Spleen (tissue), 13 donors: ENCODE data around the gene FAM236A. TPM values are rescaled to one million over a fixed set of nuclear protein-coding genes. Genes with fewer than 3 reads are reported as not detected.
"Not testable (repeated sequence)": the region's sequence is repeated elsewhere in the genome, so short reads cannot be mapped to it uniquely, and the experiment has no call there.

Experiments used
- DNase-seq: peaks from one replicate; pipeline ENCODE4 v3.0.0-alpha.2; 2020
- H3K27ac ChIP-seq, 8 donors: fragments of 200-600 bp; sonication (generic) in 7 of 8; 1 replicate in 4 of 8; 2 replicates in 4 of 8; pipeline versions ENCODE4 v1.5.0 to v1.8.0; 2016 to 2021; ENCODE audit warnings: inconsistent platforms in 4 of 8, mild to moderate bottlenecking in 4 of 8, moderate library complexity in 1 of 8
- H3K27me3 ChIP-seq, 7 donors: fragments of 200-600 bp; sonication (generic) in 6 of 7; replicated peaks in 1 of 7; 1 replicate in 4 of 7; 2 replicates in 3 of 7; pipeline versions ENCODE4 v1.5.0 to v1.8.0; 2016 to 2021; ENCODE audit warnings: inconsistent platforms in 3 of 7, mild to moderate bottlenecking in 1 of 7
- H3K36me3 ChIP-seq, 6 donors: fragments of 200-600 bp; sonication (generic) in 5 of 6; 1 replicate in 4 of 6; 2 replicates in 2 of 6; pipeline versions ENCODE4 v1.5.0 to v1.8.0; 2016 to 2021; ENCODE audit warnings: inconsistent platforms in 2 of 6
- H3K4me1 ChIP-seq, 6 donors: fragments of 200-600 bp; sonication (generic) in 5 of 6; 1 replicate in 3 of 6; 2 replicates in 3 of 6; pipeline versions ENCODE4 v1.5.0 to v1.8.0; 2016 to 2021; ENCODE audit warnings: inconsistent platforms in 3 of 6
- H3K4me3 ChIP-seq, 8 donors: fragments of 200-600 bp; sonication (generic) in 7 of 8; 1 replicate in 4 of 8; 2 replicates in 4 of 8; pipeline versions ENCODE4 v1.5.0 to v1.8.0; 2016 to 2021; ENCODE audit warnings: inconsistent platforms in 4 of 8, mild to moderate bottlenecking in 4 of 8, moderate library complexity in 2 of 8
- H3K9me3 ChIP-seq, 8 donors: fragments of 200-600 bp; sonication (generic) in 7 of 8; 1 replicate in 4 of 8; 2 replicates in 4 of 8; pipeline versions ENCODE4 v1.5.0 to v1.8.0; 2016 to 2021; ENCODE audit warnings: inconsistent platforms in 4 of 8
- WGBS, 5 donors: extraction: QIAGEN DNeasy Blood & Tissue Kit in 3 of 5; methylation state at CpG; one replicate each; pipeline versions ENCODE4 v1.1.5 to v1.1.7; 2013 to 2018; 5-methylcytosine and 5-hydroxymethylcytosine counted together
- intact Hi-C: fragments of 100-400 bp; cut with DNase I; formaldehyde crosslinking; loops from one replicate; pipeline ENCODE4 v1.15.0; 2023; ENCODE audit warnings: low total_unique reads
- long read RNA-seq, 2 donors: transcript quantifications; one replicate each; lab custom pipeline, GENCODE V29; 2026
- polyA plus RNA-seq, 3 donors: library from polyadenylated mRNA; stranded (reverse); fragments of 200-250 nt; gene quantifications; one replicate each; pipeline ENCODE4 v1.2.1, GENCODE V29; 2013
- total RNA-seq, 7 donors: library from RNA; depleted of rRNA in 3 of 7; stranded (reverse); fragments of >200 nt in 3 of 7; fragmentation: NEBNext Ultra II Directional in 4 of 7; extraction: Animal tissue kit (Norgen Biotek cat#: 25700) in 4 of 7; gene quantifications; one replicate each; pipeline versions ENCODE4 v1.1.0 to v1.2.1, GENCODE V29; 2016 to 2021
- donor health status: healthy with polysubstance abuse.
- donor health status: DM: no; HTN: no; CAD: no; lungs with moderate emphysema.
- donor health status: DM: no; HTN: no; CAD: no.
- donor health status: Bipolar disorder and iron deficiency.
- donor health status: healthy.
- donor health status: DM: no; HTN: no; CAD: no.
- donor health status: DM: yes; HTN: yes; CAD: no.

The FAM236A gene
- total RNA-seq (not detected), polyA plus RNA-seq (not detected)
- long read RNA-seq, donor 1 = 0 reads
- long read RNA-seq, donor 2 = 0 reads

DNA sequence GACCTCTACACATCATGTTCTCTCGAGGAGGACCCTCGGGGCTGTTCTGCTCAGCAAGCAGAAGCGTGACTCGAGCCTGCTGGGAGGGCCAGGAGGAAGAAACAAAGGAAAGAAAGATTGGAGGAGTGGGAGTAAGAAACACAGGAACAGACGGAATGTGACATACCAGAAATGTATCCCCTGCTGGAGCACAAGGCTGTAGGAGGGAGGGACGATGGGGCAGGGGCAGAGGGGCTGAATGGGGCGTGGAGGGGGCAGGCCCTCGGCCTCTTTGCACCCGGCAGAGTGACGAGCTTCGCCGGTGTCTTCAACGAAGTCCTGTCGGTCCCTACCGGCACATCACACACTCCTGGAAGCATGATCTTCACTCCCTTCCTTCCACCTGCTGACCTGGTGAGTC is at the start of gene FAM236A:
Gene FAM236A (plus strand): TSS at position 301 of the 400 bp plus-strand sequence. CDS start 57 bp downstream, at position 358.
- DNase-seq, H3K9me3 ChIP-seq, H3K4me1 ChIP-seq, H3K36me3 ChIP-seq, intact Hi-C loops, H3K4me3 ChIP-seq, H3K27ac ChIP-seq, H3K27me3 ChIP-seq: not testable (repeated sequence)
- WGBS, 5 donors = no CpG with 5 or more reads among the region's 15 CpGs

DNA sequence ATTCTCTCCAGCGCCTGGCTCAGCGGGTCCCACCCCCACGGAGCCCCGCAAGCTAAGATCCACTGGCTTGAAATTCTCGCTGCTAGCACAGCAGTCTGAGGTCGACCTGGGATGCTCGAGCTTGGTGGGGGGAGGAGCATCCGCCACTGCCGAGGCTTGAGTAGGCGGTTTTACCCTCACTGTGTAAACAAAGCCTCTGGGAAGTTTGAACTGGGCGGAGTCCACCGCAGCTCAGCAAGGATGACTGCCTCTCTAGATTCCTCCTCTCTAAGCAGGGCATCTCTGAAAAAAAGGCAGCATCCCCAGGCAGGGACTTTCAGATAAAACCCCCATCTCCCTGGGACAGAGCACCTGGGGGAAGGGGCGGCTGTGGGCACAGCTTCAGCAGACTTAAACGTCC is 48.3 kb upstream of the FAM236A start:
- H3K4me1 ChIP-seq, H3K27me3 ChIP-seq, H3K27ac ChIP-seq, intact Hi-C loops, H3K9me3 ChIP-seq, H3K4me3 ChIP-seq, DNase-seq, H3K36me3 ChIP-seq: not testable (repeated sequence)
- no CpG with 5 or more reads among the region's 14 CpGs for WGBS, 5 donors

DNA sequence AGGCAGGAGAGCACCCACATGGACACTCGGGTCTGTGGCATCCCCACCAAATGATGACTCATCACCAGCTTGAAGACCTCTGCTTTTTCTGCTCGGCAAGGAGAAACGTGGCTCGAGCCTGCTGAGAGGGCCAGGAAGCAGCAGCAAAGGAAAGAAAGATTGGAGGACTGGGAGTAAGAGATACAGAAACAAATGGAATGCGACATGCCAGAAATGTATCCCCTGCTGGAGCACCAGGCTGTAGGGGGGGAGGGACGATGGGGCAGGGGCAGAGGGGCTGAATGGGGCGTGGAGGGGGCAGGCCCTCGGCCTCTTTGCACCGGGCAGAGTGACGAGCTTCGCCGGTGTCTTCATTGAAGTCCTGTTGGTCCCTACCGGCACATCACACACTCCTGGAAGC is 25.7 kb upstream of the FAM236A start, which contains the start of gene FAM236C:
Gene FAM236C (plus strand): TSS at position 301 of the 400 bp plus-strand sequence. CDS start 100 bp downstream, outside the sequence.
- H3K4me1 ChIP-seq, intact Hi-C loops, H3K9me3 ChIP-seq, DNase-seq, H3K27me3 ChIP-seq, H3K27ac ChIP-seq, H3K36me3 ChIP-seq, H3K4me3 ChIP-seq: not testable (repeated sequence)
- WGBS, 5 donors = no CpG with 5 or more reads among the region's 13 CpGs

DNA sequence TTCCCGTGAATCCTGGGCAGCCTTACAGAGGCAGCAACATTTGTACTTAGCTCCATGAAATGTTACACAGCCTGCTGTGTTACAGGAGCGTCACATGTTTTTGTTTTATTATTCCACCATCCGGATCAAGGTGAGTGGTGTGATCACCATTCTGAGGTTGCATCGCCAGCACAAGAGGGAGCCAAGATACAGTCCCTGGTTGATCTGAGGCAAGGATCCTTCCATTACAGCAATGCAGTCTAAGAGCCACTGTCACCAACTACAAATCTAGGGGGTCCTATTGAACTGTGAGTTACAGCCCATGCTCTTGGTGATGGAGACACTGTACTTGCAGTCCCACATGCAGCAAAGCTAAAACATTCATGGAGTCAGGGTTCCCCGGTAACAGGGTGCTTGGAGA is 21.9 kb upstream of the FAM236A start:
- H3K4me3 ChIP-seq, H3K4me1 ChIP-seq, intact Hi-C loops, H3K27me3 ChIP-seq, H3K27ac ChIP-seq, H3K9me3 ChIP-seq, H3K36me3 ChIP-seq: not testable (repeated sequence)
- DNase-seq = peak; percentile 17
- 81 to 100% (median 93%) methylated on average over 1 to 3 of the region's 5 CpGs; no CpG with 5 or more reads in 1 of the 5 donors for WGBS, 5 donors

DNA sequence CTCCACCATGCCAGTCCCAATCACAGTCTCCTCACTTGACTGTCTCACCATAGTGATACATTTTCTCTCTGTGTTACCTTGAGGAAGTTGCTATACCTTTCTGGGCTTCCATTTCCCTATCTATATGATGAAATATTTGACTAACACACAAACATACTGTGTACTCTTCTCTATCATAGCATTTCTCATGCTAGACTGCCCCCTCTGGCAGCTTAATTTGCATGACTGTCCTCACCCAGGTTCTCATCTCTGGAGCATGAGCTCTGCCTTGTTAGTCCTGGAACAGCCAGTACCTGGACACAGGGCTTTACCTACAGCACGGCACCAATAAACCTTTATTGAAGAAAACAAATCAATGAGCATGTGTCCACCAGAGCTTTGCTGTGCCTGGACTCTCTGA is 5.7 kb upstream of the FAM236A start:
- H3K4me1 ChIP-seq, H3K36me3 ChIP-seq, H3K27me3 ChIP-seq, intact Hi-C loops, H3K27ac ChIP-seq, DNase-seq, H3K9me3 ChIP-seq, H3K4me3 ChIP-seq: not testable (repeated sequence)
- no CpG with 5 or more reads among the region's 1 CpG for WGBS, 5 donors

DNA sequence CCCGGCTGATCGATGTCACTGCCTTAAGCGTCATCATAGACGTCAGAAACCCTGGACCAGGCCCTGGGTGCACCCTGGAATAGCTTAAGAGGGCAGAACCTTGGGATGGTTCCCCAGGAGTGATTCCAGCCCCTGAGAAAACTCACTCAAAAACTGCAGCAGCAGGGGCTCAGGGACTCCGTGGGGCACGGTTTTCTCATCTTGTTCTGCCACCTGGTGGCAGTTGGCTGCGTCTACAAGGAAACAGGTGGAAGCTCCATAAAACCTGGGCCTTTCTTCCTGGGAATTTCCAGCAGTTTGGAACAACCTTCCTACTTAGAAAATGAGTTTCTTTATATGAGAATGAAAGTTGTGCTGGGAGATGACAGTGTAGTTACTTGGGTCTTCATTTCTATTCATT is 1.6 kb upstream of the FAM236A start:
- DNase-seq, H3K36me3 ChIP-seq, intact Hi-C loops, H3K4me3 ChIP-seq, H3K4me1 ChIP-seq, H3K27ac ChIP-seq, H3K9me3 ChIP-seq, H3K27me3 ChIP-seq: not testable (repeated sequence)
- no CpG with 5 or more reads among the region's 7 CpGs for WGBS, 5 donors

DNA sequence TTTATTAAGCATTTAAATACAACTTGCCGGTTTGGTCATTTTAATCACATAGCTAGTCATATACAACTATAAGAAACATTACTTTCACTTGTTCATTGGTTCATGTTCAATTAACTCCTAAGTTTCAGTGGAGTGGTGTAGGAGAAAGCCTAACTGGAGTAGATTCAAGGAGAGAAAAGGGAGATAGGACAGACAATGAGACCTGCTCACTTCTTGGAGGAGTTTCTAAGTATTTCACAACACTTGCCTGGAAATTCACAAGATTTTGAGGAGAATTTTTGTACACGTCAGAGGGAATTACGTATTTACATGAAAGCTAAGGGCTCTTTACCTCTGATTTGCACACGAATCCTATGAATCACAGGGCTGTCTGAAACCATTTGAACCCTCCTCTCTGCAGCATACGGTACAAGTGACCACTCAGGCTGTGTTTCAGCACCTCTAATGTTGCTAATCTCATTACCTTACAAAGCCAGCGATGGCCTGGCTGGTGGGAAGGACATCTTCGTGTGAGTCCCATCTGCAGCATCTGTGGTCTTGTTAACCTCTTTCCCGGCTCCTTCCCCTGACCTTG is 1.0 kb upstream of the FAM236A start:
- no CpG with 5 or more reads among the region's 8 CpGs for WGBS, 5 donors
- intact Hi-C loops, H3K9me3 ChIP-seq, DNase-seq, H3K4me1 ChIP-seq, H3K27me3 ChIP-seq, H3K36me3 ChIP-seq, H3K27ac ChIP-seq, H3K4me3 ChIP-seq: not testable (repeated sequence)

DNA sequence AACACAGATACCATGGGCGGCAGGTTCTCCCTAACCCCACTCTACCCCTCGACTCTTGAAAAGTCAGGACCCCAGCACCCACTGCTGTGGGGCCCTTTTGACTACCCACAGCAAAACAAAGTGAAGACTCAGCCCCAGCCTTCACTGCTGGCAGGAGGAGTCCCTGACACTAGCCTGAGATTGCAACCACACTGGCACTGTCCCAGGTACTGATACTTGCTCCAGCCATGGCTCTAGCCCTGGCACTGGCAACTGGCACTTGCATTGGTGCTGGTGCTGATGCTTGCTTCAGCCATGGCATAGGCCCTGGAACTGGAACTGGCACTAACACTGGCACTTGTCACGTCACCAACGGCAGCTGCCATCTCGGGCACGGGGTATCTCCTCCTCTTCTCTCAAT is 4.3 kb downstream of the FAM236A start:
- H3K27ac ChIP-seq, DNase-seq, H3K27me3 ChIP-seq, H3K9me3 ChIP-seq, H3K4me3 ChIP-seq, H3K36me3 ChIP-seq, H3K4me1 ChIP-seq, intact Hi-C loops: not testable (repeated sequence)
- WGBS, 5 donors = no CpG with 5 or more reads among the region's 6 CpGs

DNA sequence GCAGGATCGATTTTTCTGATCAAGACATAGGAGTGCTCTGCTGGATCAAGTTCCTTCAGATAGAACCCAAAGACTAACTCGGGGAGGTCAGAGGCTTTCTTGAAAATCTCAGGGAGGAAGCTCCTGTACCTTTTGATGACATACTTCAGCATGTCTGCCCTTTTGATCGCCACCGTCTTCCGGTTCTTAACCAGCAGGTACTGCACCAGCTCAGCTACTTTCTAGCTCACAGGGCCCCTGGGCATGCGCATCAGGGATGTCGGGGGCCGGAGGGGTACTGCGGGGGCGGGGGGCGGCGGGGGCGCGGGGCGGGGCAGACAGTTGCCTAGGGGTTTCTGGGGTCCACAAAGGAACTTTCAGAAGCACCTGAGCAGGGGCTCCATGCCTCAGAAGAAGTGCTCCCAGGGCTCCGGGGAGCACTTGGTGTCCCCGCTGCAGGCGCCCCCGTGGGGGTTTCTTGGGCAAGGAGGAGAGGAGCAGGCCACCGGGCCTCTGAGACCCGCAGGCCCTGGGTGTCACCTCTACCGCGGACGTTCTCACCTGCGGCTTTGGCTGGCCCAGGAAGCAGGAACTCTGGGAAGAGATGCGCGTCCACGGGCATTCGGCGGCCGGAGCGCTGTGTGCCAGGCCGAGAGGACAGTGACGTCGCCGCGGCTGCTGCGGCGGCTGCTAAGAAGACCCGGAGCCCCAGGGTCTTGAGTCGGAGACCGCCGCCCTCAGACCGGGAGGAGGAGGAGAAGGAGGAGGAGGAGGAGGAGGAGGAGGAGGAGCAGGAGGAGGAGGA is 5.2 kb downstream of the FAM236A start:
- DNase-seq, H3K36me3 ChIP-seq, intact Hi-C loops, H3K4me3 ChIP-seq, H3K27ac ChIP-seq, H3K4me1 ChIP-seq, H3K9me3 ChIP-seq, H3K27me3 ChIP-seq: not testable (repeated sequence)
- WGBS, 5 donors = no CpG with 5 or more reads among the region's 44 CpGs

DNA sequence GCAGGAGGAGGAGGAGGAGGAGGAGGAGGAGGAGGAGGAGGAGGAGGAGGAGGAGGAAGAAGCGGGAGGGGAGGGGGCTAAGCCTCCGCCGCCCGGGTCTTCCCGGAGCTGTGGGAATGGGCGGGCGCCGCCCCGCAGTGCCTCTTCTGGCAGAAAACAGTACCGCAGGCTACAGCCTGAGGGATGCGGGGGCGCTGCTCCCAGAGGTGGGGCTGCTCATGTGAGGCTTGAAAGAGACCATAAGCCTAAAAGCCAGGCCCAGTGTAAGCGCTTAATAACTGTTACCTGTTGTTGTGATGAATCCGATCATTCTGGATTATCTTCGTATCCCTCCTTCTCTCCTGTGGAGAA is 5.8 kb downstream of the FAM236A start, which contains the start of gene DMRTC1:
Gene DMRTC1 (minus strand): TSS at position 19 of the 351 bp plus-strand sequence. CDS start 68,143 bp downstream, outside the sequence.
- H3K27me3 ChIP-seq, H3K27ac ChIP-seq, H3K4me3 ChIP-seq, H3K4me1 ChIP-seq, DNase-seq, intact Hi-C loops, H3K36me3 ChIP-seq, H3K9me3 ChIP-seq: not testable (repeated sequence)
- WGBS, 5 donors = no CpG with 5 or more reads among the region's 15 CpGs

DNA sequence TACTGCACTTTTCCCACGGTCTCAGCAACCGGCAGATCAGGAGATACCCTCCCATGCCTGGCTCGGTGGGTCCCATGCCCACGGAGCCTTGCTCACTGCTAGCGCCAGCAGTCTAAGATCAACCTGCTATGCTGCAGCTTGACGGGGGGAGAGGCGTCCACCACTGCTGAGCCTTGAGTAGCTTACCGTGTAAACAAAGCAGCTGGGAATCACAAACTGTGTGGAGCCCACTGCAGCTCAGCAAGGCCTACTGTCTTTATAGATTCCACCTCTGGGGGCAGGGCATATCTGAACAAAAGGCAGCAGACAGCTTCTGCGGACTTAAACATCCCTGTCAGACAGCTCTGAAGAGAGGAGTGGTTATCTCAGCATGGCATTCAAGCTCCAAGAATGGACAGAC is 22.0 kb downstream of the FAM236A start:
- H3K36me3 ChIP-seq, H3K27me3 ChIP-seq, H3K27ac ChIP-seq, H3K9me3 ChIP-seq, intact Hi-C loops, DNase-seq, H3K4me3 ChIP-seq, H3K4me1 ChIP-seq: not testable (repeated sequence)
- no CpG with 5 or more reads among the region's 9 CpGs for WGBS, 5 donors
